HG03045 (cell line): Measurements from ENCODE around the gene PDE4D.
"Not testable (repeated sequence)": the region's sequence is repeated elsewhere in the genome, so short reads cannot be mapped to it uniquely, and the experiment has no call there.

Source experiments
- ATAC-seq: cut with Tn5 transposase; IDR thresholded peaks from one replicate; pipeline ENCODE4 v1.9.1; 2021; ENCODE audit warnings: mild to moderate bottlenecking, moderate library complexity; ENCODE audit not compliant: unreplicated experiment

Gene PDE4D

GRCh38 chr5:59800347-59800893 is 93.1 kb downstream of the PDE4D start:
- ATAC-seq: peak; percentile 15

GRCh38 chr5:59799668-59800346 is 93.7 kb downstream of the PDE4D start:
- ATAC-seq: peak; percentile 64

DNA sequence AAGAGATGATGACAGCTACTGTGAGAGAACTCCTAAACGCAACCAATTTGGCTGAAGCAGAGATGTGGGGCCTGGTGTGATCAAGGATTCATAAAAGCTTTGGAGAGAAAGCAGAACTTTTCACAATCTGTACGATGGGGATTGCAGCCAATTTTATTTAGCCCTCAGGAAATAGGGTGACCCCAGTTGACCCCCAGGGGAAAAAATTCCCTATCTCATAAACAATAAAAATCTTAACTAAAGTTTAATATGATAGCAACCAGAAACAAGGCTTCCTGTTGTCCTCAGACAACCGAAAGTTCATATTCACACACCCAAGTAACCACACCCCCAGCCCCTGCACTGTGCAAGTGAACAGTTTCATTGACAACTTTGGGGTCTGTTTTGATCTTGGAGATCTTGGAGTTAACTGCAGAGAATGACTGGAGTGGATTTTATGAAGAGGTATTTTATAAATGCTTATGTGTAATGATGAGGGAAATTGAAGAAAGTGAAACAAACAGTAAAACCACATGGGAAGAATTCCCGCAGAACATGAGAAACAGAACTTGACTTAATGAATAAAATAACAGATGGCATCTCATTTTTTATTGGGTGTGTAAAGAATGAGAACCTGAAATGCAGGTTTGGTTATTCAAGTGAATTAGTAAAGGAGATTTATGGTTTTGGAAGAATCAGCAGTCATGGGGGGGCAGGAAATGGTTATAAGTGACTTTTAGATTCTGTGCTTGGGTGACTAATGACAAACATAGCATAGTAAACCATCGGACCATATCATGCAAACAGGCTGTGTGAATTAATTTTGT is 94.5 kb downstream of the PDE4D start:
- no peak for ATAC-seq

GRCh38 chr5:59795141-59795540 is 98.4 kb downstream of the PDE4D start:
- ATAC-seq: no peak

DNA sequence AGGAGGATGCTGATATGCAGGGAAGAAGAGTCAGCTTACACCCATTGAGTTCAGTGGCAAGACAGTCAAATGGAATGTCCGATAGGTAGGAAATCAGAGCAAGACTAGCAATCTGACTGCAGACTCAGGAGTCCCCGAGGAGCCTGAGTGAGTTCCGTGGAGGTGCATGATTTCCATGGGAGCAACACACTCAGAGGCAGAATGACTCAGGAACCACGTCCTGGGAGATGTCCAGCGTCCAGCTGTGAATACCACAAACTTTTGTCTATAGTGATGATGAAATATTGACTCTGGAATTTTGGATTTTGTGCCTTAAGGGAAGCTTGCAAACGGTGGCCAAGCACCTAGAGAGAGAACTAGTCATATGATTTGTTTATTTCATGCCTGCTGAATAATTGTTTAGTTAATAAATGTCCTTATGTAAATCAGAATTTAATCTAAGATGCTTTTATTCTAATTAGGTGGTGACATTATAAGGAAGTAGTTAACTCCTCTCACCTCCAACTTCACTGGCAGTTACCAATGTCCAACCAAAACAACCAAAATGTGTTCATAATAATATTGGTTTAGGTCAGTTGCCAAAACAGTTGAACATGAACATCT is 100.4 kb downstream of the PDE4D start:
- no peak for ATAC-seq

DNA sequence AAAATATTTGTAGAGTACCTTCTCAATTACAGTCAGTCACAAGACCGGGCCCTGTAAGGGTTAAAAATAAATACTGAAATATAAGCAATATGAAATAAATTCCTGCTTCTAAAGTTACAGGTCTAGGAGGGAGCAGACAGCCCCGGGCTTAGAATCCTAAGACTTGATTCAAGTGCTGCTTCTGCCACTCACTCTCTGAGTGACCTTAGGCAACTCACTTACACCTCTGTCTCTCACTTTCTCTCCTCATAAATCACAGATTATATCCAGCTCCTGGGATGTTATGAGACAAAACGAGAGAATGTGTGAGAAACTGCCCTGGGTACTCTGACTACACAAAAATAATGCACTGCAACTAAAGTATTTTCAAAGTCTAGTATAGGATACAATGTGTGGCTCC is 101.9 kb downstream of the PDE4D start:
- no peak for ATAC-seq

GRCh38 chr5:59790776-59791475 is 102.6 kb downstream of the PDE4D start:
- no peak for ATAC-seq

GRCh38 chr5:59790376-59790775 is 103.2 kb downstream of the PDE4D start:
- no peak for ATAC-seq

DNA sequence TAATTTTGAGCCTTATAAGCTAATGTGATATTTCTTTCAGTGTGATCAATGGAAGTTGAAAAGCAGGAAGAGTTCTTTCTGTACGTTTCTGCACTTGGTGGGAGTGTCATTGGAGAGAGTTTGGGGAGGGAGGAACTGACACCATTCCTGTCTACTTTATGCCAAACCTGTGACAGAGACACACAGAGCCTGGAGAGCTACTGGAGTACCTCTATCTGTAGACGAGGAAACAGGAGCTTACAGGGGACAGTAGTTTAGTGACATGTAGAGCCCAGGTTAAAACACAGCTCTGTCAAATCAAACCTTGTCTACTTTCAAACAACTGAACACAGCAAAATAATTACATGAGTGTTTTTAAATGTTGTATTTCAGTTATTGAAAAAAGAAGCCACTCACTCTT is 103.6 kb downstream of the PDE4D start:
- ATAC-seq: no peak

- no peak for ATAC-seq
These were observed 104.3 kb downstream of the PDE4D start for GRCh38 chr5:59789197-59789596.

DNA sequence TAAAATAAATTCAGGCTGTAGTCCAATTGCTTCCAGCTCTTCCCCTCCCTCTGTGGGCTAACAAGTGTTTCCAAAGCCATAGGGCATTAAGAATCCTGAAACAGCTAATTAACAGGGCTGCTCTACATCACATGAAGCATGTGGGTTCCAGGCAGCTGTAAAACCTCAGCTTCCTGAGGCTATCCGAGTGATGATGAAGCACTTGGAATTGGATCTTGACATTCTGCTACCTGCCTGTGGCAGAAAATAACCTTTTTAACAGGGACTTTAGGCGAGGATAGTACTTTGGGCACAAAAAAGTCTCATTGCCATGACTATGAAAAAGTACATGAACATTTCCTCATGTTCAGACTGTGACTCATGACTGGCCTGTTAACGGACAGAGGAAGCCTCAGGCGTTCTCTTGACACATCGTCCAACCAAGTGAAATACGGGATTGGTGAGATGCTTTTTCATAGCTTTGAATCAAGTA is 107.2 kb downstream of the PDE4D start:
- ATAC-seq: no peak

DNA sequence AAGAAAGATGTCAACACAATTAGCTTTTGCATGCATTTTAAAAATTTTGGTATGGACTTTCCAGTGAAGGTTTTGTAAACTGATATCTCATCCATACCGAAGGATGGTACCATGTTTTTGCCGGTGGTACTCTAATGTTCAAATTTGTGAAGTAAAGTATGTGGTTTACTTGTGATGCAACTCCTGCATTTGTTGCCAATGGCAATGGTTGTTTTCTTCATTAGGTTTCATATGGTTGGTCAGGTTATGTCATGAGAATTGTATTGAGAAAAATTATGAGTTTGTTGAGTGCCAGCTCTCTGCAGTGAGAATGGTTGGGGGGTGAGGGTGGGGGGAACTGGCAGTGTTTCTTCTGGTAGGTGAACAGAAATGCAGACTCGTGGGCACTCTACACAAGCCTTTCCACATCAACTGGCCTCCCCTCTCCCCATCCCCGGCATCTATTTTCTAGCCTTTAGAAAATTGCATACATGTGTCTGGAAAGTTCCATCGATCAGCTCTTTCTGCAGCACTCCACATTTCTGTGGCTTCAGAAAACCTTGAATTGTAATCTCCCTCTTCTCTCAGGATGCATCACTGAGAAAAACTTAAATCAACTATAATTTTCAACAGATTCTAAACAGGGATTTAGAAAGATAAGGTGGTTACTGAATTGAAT is 107.7 kb downstream of the PDE4D start:
- ATAC-seq: no peak

- ATAC-seq: not testable (repeated sequence)
These were observed 108.8 kb downstream of the PDE4D start for GRCh38 chr5:59784708-59785107.

DNA sequence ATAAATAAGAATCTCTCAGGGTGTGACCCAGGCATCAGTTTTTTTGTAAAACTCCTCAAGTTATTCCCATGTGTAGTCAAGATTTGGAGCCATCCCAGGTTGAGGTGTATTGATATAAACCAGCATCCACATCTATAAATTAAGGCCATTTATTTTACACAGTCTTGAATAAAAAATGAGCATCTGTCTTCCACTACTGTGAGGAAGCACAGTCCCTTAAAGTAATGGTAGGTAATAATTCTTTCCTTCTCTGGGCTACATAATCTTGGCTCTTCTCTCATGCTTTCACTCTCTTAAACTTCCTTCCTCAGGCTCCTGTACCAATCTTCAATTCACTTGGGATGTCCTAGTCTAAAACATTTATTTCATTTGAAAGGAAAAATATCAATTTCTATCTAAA is 110.3 kb downstream of the PDE4D start:
- ATAC-seq: no peak

DNA sequence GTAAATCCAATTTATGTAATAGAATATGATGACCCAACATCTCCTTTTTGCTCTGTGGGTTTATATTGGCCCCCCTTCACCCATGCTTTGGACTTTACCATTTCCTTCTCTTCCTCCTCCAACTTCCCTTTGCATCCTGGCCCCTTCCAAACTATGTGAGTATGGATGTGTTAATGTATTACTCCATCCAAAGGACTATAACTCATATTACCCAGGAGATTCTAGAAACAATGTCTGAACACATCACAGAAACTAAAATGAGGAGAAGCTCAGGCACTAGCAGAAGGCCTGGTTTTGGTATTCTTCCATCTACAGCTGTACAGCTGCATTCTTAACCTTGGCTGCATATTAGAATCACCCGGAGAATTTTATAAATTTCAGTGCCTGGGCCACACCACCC is 110.7 kb downstream of the PDE4D start:
- ATAC-seq: no peak

GRCh38 chr5:59779453-59779852 is 114.1 kb downstream of the PDE4D start:
- ATAC-seq: no peak

- ATAC-seq: no peak
These were observed 116.5 kb downstream of the PDE4D start for GRCh38 chr5:59777028-59777427.

GRCh38 chr5:59773294-59773693 is 120.2 kb downstream of the PDE4D start:
- ATAC-seq: no peak

GRCh38 chr5:59772757-59773156 is 120.8 kb downstream of the PDE4D start:
- ATAC-seq: no peak

GRCh38 chr5:59772206-59772605 is 121.3 kb downstream of the PDE4D start:
- no peak for ATAC-seq
